Ishikawa (cell line): ENCODE results near the gene PTPRO.

Source experiments
- CEBPB ChIP-seq: IDR thresholded peaks from 2 replicates; pipeline ENCODE4 v1.6.1; 2012
- CREB1 ChIP-seq: IDR thresholded peaks from 2 replicates; pipeline ENCODE4 v1.6.1; 2012; ENCODE audit warnings: low read depth
- EGR1 ChIP-seq: IDR thresholded peaks from 2 replicates; pipeline ENCODE4 v1.6.1; 2012
- EP300 ChIP-seq: IDR thresholded peaks from 2 replicates; pipeline ENCODE4 v1.6.1; 2012; ENCODE audit warnings: borderline replicate concordance
- FOXM1 ChIP-seq: IDR thresholded peaks from 2 replicates; pipeline ENCODE4 v1.6.1; 2012; ENCODE audit warnings: low read depth, borderline replicate concordance
- MAX ChIP-seq: IDR thresholded peaks from 2 replicates; pipeline ENCODE4 v1.6.1; 2012
- RAD21 ChIP-seq: IDR thresholded peaks from 2 replicates; pipeline ENCODE4 v1.6.1; 2012; ENCODE audit warnings: low read depth
- TAF1 ChIP-seq: IDR thresholded peaks from 2 replicates; pipeline ENCODE4 v1.6.1; 2012; ENCODE audit warnings: low read depth, mild to moderate bottlenecking
- TCF12 ChIP-seq: IDR thresholded peaks from 2 replicates; pipeline ENCODE4 v1.6.1; 2012; ENCODE audit warnings: low read depth
- TEAD4 ChIP-seq: IDR thresholded peaks from 2 replicates; pipeline ENCODE4 v1.6.1; 2012
- YY1 ChIP-seq: IDR thresholded peaks from 2 replicates; pipeline ENCODE4 v1.6.1; 2012; ENCODE audit warnings: low read depth
- ZBTB7A ChIP-seq: IDR thresholded peaks from 2 replicates; pipeline ENCODE4 v1.6.1; 2012; ENCODE audit warnings: low read depth
- TF ChIP-seq, protein P1 (sequence below): IDR thresholded peaks from 2 replicates; pipeline ENCODE4 v1.6.1; 2012; ENCODE audit warnings: low read depth, mild to moderate bottlenecking

- TF ChIP-seq EP300 (no peak), RAD21 (no peak), TAF1 (no peak), YY1 (no peak), FOXM1 (no peak), TEAD4 (no peak), CEBPB (no peak), ZBTB7A (no peak), CREB1 (no peak), MAX (no peak), TCF12 (no peak), EGR1 (no peak)
- TF ChIP-seq, protein P1, sequence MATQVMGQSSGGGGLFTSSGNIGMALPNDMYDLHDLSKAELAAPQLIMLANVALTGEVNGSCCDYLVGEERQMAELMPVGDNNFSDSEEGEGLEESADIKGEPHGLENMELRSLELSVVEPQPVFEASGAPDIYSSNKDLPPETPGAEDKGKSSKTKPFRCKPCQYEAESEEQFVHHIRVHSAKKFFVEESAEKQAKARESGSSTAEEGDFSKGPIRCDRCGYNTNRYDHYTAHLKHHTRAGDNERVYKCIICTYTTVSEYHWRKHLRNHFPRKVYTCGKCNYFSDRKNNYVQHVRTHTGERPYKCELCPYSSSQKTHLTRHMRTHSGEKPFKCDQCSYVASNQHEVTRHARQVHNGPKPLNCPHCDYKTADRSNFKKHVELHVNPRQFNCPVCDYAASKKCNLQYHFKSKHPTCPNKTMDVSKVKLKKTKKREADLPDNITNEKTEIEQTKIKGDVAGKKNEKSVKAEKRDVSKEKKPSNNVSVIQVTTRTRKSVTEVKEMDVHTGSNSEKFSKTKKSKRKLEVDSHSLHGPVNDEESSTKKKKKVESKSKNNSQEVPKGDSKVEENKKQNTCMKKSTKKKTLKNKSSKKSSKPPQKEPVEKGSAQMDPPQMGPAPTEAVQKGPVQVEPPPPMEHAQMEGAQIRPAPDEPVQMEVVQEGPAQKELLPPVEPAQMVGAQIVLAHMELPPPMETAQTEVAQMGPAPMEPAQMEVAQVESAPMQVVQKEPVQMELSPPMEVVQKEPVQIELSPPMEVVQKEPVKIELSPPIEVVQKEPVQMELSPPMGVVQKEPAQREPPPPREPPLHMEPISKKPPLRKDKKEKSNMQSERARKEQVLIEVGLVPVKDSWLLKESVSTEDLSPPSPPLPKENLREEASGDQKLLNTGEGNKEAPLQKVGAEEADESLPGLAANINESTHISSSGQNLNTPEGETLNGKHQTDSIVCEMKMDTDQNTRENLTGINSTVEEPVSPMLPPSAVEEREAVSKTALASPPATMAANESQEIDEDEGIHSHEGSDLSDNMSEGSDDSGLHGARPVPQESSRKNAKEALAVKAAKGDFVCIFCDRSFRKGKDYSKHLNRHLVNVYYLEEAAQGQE = no peak
These were observed 218.2 kb downstream of the PTPRO start for GRCh38 chr12:15540469-15540872.
